Limb (tissue), 2 donors: ENCODE results near the gene TPM2.

Experiments used
- DNase-seq, 2 donors: peaks; one replicate each; pipeline ENCODE4 v3.0.0-alpha.2; 2016; ENCODE audit errors: extremely low spot score in 2 of 2

TPM2 gene

DNA sequence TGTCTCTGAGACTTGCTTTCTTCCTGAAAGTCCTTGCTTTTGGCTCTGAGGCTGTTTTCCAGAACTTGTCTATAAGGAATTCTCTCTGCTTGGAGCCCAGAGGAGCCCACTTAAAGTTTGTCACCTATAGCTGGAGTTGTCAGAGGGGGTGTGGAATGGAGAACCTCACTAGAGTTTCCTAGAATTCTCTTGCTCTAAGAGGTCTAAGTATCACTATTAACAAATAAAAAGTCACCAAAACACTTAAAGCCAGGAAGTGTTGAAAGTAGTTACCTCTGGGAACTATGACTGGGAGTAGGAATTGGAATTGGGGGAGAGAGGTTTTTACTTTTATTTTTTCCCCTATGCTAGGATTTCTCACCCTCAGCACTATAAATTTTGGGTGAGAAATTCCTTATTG lies 54.0 kb downstream of the TPM2 start:
- DNase-seq: no peak
